ENCODE measurements around the gene NARS2.

NARS2 gene

DNA sequence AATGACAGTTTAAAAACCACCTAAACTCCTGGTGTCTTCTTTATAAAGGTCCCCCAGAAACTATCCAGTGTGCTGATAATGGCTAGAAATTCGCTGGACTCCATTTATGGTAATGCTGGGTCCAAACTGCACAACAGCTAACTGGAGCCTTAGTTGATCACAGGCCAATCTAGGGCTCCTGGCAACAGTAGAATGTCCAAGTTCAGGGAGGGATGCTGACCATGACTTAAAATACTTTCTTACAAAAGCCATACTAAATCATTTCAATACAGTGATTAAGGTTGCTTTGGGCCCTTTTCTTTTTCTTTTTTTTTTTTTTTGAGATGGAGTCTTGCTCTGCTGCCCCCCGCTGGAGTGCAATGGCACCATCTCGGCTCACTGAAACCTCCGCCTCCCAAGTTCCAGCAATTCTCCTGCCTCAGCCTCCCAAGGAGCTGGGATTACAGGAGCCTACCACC is 142.6 kb downstream of the NARS2 start:
- no peak for DNase-seq (ENCODE audit: low spot score)

DNA sequence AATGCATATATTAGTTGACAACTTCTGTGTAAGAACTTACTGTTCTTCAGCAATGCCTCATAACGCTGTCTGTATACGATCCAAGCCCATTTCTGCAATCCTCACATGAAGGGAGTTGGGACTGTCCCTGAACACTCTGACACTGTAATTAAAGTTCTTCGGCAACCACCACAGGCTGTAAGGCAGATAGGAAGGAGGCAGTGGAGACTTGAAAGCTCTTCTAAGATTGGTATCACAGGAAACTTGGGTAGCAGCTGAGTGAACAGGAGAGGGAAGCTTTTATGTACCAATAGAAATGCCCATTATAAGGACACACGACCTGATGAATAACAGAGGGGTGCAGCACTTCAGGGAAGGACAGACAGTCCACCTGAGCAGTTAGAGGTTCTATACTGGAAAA is 145.0 kb downstream of the NARS2 start:
- DNase-seq (ENCODE audit: low spot score), result no peak

- DNase-seq (ENCODE audit: low spot score), result no peak
These were observed 145.5 kb downstream of the NARS2 start for GRCh38 chr11:78429209-78429608.

- no peak for DNase-seq (ENCODE audit: low spot score)
These were observed 145.9 kb downstream of the NARS2 start for GRCh38 chr11:78428773-78429172.

DNA sequence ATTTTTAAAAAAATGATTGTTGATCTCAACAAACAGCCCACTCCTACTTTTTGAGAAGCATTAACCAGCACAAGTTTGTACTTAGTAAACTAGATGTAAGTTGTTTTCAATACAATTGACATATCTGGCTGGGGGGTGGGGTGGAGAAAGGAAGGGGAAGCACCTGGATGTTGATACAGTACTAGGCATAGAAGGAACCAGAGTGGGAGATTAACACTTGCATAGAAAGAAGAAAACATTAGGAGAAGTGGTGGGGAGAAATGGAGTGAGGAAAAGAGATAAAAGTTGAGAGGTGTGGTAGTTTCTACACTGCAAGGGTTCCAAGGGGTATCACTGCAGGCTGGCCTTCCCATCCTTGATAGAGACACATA is 146.4 kb downstream of the NARS2 start:
- DNase-seq (ENCODE audit: low spot score), result no peak

DNA sequence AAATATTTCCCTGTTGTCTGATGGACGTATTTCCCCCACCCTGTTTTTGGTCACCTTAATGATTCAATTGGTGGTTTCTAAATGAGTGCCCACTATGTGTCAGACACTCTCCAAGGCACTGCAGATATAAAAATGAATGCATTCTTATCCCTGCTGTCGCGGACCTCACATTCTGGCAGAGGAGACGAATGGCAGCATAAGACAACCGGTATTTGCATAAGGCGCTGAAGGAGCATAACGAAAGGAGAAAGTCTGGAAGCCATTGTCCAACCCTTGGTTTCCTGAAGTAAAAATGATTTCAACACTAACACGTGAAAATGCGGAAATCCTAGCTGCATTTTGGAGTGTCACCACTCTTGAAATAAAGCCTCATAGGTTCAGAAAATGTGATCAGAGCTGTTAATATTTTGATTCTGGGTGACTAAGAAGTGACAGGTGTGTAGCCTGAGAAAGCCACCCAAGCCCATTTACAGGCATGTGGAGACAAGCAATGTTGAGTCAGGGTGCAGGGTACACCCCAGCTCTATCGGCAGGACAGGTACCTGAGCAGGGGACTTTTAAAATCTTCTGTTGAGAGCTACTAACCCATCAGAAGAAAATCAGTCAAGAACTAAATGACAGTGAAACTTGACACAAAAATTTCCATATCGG is 146.9 kb downstream of the NARS2 start:
- DNase-seq (ENCODE audit: low spot score), result no peak

DNA sequence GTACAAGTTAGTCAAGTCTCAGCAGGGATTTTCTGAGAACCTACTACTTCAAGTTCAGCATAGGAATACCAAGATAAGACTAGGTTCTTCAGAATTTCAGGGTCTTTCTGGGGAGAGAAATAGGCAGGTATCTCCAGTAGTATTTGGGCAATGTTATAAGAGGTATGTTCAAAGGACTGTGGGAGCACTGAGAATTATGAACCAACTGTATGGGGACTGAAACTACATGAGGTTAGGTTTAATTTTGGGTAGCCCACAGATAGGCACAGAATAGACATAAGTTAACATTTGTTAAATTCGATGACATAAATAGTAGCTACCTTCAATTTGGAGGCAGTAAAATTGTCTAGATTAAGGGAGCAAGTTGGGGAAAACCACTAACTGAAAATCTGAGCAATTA is 147.8 kb downstream of the NARS2 start:
- DNase-seq (ENCODE audit: low spot score), result no peak

DNA sequence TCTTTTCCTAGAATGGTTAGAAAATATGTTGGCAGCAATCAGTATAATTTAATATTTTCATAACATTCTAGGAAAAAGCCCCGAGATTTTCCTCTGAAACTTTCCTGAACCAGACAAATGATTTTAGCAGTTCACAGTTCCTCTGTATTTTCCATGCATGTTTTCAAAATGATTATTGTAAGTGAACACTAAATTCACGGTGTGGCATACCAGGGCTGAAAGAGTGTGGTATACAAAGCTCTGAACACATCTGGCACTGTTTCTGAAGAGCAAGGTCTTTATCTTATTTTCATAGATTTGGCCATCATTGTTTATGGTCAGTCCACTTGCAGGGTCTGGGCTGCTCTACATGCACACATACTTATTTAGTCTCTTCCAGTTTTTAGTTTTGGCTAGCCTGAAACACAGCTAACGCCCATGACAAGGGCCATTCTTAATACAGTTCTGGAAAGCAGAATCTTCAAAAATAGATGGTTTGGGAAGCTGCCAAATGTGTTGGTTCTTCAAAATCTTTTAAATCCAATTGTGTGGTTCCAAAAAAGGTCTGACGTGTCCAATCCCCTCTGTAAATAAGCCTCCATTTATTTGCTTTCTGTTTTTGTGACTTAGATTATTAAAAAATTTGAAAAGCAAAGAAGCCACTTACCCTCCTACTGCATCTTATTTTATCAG is 149.1 kb downstream of the NARS2 start:
- DNase-seq (ENCODE audit: low spot score), result no peak

GRCh38 chr11:78424334-78425270 is 150.1 kb downstream of the NARS2 start:
- DNase-seq (ENCODE audit: low spot score), result no peak

DNA sequence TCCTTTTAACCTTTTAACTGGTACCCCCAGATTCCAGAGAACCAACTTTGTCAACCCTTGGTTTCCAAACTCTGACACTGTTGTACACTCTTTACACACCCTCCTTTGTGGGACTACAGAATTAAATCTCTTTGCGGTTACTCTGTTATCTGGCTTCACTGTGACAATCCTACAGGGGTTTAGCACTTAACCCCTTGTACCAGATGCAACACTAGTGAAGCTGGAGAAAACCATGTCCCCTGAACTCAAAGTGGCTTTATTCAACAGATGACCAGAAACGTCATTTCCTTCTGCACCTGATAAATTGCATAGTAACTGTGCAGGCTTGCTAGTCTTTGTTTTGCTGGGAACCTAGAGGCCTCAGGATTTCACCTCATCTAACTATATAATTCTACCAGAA is 151.4 kb downstream of the NARS2 start:
- DNase-seq (ENCODE audit: low spot score), result no peak

DNA sequence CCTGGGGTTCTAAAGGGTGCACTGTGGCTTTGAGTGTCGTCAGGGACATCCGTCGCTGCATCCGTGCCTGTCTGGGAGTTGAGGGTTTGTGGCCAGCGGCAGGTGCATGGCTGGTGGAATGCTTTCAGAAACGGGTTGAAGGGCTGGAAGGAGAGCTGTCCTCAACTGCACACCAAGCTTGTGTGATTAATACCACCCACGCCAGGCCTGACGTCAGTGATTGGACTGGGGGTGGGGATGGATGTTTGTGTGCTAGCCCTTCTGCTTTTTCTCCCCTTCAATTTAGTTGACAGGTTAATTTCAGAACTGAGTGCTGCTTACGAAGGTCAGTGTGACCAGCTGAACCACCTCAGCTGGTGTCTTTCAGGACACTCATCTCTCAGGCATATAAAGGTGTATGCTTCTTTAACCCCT is 153.9 kb downstream of the NARS2 start:
- DNase-seq (ENCODE audit: low spot score), result no peak

- DNase-seq (ENCODE audit: low spot score), result peak; percentile 68
These were observed 154.4 kb downstream of the NARS2 start for GRCh38 chr11:78420255-78420764.

- peak; percentile 47 for DNase-seq (ENCODE audit: low spot score)
These were observed 155.3 kb downstream of the NARS2 start for GRCh38 chr11:78419327-78419726.

- DNase-seq (ENCODE audit: low spot score), result no peak
These were observed 156.0 kb downstream of the NARS2 start for GRCh38 chr11:78418584-78419211.

DNA sequence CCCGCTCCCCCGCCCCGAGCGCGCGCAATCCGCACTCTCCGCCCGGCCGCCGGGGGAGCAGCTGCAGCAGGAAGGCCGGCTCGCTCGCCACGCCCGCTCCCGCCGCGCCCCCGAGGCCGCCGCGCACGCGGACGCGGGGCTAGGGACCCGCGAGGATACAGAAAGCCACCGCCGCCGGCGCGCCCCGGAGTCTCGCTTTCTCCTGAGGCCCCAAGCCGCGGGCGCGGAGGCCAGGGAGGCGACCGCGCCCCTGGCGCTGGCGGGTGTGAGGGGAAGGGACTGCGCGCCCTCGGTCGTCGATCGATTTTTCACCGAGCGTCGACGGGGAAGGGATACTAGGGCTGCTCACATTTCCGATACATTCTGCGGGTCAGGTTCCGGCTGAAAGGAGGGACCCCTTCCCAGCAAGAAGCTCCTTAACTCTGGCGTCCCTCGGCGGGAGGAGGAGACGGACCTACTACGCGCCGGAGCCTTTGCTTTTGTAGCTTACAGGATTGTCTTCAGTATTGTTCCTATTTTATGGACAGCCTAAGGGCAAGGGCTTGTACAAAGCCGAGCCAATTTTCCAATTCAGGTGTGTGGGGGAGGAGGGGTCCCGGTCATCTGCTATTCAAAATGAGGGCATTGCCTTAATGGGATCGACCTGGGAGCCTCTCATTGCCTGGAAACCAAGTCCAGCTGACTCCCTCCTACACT is 156.6 kb downstream of the NARS2 start:
- DNase-seq (ENCODE audit: low spot score), result peak; percentile 81

DNA sequence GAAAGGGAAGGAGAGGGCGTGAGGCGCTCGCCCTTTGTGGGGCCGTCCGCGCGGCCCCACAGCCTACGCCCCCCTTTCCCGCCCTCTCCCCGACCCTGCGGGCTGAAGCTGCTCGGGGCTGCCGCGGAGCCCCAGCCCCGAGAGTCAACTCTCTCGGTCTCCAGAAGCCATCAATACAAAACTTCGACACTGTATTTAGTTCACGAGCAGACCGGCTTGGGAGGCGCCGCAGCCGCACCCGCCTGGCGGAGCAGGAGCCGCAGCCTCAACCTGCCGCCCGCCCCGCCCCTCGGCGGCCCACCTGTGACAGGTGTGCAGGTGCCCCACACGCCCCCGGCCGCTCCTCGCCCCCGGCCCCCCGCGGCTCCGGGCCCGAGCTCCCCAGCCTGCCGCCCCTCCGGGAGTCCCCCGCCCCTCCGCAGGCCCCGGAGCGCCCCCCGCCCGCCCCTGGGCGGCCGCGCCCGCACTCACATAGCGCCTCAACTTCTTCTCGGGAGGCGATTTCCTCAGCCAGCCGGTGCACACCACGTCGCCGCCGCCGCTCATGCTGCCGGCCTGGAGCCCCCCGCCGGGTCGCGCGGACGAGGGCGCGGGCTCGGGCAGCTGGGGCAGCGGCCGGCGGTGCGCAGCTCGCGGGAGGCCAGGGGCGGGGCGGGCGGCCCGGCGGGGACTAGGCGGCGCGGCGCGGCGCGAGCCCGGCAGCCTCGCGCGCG is 157.3 kb downstream of the NARS2 start, which contains the start of gene GAB2:
Gene GAB2 (minus strand): TSS at position 646 of the 713 bp plus-strand sequence. CDS start 100 bp downstream, at position 546.
- DNase-seq (ENCODE audit: low spot score), result no peak

DNA sequence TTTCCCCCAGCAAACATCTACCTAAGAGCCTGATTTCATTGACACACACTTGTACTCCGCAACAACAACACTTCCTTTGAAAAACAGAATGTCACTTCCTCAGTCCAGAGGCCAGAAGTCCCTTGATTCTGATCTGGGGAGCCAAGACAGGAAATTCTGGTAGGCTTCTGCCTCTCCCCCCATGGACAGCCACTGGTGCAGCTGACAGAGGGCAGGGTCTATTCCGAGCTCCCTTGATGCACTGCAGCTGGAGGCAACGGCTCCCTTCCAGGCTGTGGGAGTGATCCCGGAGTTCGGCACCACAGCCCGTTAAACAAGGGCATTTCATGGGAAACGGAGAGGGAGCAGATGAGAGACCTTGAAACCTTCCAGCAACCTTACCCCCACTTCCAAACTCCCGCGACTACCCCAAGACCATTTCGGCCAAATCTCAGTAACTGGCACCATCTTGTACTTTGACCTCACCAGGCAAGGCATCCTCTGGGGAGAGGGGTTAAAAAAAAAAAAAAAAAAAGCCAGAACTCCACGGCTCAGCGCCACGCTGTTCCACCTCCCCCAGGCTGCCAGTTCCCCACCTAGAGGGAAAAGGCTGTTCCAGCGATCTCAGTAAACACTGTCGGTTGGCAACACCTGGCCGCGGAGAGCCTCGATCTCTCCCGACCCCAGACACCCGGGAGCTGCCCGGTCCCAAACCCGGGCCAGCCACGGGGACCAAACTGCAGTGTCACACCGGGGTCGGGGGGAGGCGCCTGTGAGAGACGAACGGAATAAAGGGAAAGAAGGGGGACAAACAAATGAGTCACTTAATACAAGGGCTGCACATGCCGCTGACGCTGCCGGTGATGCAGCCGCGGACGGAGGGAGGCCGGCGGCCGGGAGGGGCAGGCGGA is 158.1 kb downstream of the NARS2 start:
- DNase-seq (ENCODE audit: low spot score), result peak; percentile 95

DNA sequence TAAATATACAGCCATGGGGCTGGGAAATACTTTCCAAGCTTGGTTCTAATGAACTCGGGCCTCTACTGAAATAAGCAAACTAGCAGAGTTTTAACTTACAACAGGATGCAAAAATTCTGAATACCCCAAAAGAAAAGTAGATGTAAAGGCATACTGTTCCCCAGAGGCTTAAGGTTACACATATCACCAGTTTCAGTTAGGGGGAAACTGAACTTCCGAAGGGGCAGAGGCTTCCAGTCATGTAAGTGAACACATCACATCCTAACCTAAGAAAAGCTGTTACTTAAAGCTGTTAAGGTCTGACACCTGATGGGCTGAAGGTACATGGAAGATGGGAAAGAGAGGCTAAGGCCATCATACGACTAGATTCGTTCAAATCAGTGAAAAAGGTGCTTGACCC is 159.3 kb downstream of the NARS2 start:
- DNase-seq (ENCODE audit: low spot score), result no peak

DNA sequence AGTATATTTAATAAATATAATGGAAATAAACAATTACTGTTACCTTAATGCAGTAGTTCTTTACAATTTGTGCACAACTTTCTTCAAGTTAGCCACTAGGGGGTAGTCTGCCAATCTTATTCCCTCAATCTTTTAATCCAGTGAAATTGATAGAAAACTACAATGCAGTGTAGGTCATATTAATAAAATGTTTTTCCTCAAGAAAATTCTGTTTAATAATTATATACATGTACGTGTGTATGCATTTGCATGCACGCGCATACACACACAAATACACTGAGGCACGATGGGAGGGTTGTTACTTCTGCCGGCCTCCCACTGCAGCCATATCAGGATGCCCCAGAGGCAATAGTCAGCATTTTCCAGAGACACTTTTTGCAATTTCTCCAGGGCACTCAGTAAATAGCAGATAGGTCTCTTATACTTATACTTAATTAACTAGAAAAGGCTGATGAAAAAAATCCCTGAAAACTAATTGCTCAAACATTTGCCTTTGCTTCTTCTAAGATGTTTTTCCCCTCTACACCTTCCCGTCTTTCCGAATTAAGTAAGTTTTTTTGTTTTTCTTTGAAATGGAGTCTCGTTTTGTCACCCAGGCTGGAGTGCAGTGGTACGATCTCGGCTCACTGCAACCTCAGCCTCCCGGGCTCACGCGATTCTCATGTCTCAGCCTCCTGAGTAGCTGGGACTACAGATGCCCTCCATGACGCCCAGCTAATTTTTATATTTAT is 160.2 kb downstream of the NARS2 start:
- peak; percentile 48 for DNase-seq (ENCODE audit: low spot score)
